Gastroesophageal sphincter (tissue), 3 donors: ENCODE data around the gene TANK.

Source experiments
- POLR2A ChIP-seq, 2 donors: fragments of 450-650 bp; IDR thresholded peaks; one replicate each; pipeline ENCODE4 v1.6.1; 2017; ENCODE audit warnings: antibody characterized with exemption in 2 of 2, mild to moderate bottlenecking in 2 of 2, moderate library complexity in 1 of 2
- POLR2AphosphoS5 ChIP-seq: sonication (generic); formaldehyde crosslinking; IDR thresholded peaks from one replicate; pipeline ENCODE4 v1.6.1; 2017; ENCODE audit warnings: antibody characterized with exemption
- TF ChIP-seq, protein P1 (sequence below), 4 experiments: fragments of 200-600 bp in 2 of 4; fragments of 450-650 bp in 2 of 4; sonication (generic) in 1 of 4; IDR thresholded peaks; one replicate each; pipeline ENCODE4 v1.5.1; 2017 to 2019; ENCODE audit warnings: antibody characterized with exemption in 4 of 4, mild to moderate bottlenecking in 2 of 4, moderate library complexity in 2 of 4

DNA sequence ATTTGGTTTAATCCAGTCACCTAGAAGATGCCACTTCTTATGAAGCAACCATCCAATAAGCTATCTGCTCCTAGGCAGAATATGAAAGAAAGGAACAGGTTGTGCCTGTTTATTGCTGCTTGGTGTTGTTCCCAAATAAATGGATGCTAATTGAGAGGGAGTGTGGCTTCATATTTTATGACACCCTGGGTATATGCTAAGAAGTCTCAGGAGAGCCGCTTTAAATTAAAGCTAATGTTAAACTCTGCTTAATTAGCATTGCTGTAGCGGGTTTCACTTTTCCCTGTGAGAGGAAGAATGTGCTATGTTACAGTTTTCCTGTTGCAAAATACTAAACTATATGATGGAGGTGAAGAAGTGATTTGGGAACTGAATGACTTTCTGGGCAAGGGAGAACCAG is 48.7 kb upstream of the TANK start:
- TF ChIP-seq, protein P1, sequence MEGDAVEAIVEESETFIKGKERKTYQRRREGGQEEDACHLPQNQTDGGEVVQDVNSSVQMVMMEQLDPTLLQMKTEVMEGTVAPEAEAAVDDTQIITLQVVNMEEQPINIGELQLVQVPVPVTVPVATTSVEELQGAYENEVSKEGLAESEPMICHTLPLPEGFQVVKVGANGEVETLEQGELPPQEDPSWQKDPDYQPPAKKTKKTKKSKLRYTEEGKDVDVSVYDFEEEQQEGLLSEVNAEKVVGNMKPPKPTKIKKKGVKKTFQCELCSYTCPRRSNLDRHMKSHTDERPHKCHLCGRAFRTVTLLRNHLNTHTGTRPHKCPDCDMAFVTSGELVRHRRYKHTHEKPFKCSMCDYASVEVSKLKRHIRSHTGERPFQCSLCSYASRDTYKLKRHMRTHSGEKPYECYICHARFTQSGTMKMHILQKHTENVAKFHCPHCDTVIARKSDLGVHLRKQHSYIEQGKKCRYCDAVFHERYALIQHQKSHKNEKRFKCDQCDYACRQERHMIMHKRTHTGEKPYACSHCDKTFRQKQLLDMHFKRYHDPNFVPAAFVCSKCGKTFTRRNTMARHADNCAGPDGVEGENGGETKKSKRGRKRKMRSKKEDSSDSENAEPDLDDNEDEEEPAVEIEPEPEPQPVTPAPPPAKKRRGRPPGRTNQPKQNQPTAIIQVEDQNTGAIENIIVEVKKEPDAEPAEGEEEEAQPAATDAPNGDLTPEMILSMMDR (IDR thresholded peaks at IDR 0.05) = no peak
- TF ChIP-seq POLR2A (IDR thresholded peaks at IDR 0.05) (no peak), POLR2AphosphoS5 (no peak)
